GM12872 (cell line): ENCODE measurements around the gene ARHGEF4.

Source experiments
- CTCF ChIP-seq: IDR thresholded peaks from 3 replicates; pipeline ENCODE4 v1.5.1; 2011; ENCODE audit warnings: low read depth, mild to moderate bottlenecking, low read length, moderate library complexity; ENCODE audit not compliant: insufficient read depth

ARHGEF4 gene

GRCh38 chr2:130845505-130846085, 8.9 kb downstream of the ARHGEF4 start:
- no peak for TF ChIP-seq CTCF

- TF ChIP-seq CTCF = no peak
Measured at GRCh38 chr2:130846233-130846632, 9.5 kb downstream of the ARHGEF4 start.

- TF ChIP-seq CTCF = no peak
Measured at GRCh38 chr2:130846686-130847375, 10.1 kb downstream of the ARHGEF4 start.

- TF ChIP-seq CTCF = no peak
Measured at GRCh38 chr2:130847776-130848525, 11.2 kb downstream of the ARHGEF4 start.

- no peak; the same call in 2 of the 3 replicates for TF ChIP-seq CTCF
Measured at GRCh38 chr2:130848526-130849210, 12.0 kb downstream of the ARHGEF4 start.

GRCh38 chr2:130849896-130850787, 13.4 kb downstream of the ARHGEF4 start:
- no peak for TF ChIP-seq CTCF
